SK-N-SH treated with all-trans-retinoic acid at 6 μM for 48 hours (cell line): Measurements from ENCODE around the gene PABPC1L.

Source experiments
- ATAC-seq: fragments of 200-7000 bp; cut with Tn5 transposase; 3 replicates; pipeline ENCODE4 v1.9.1; 2020; ENCODE audit warnings: mild to moderate bottlenecking, moderate library complexity
- BACH2 ChIP-seq: fragments of 250-450 bp; sonication (Bioruptor Pico); IDR thresholded peaks from 2 replicates; pipeline ENCODE4 v1.9.0; 2021; ENCODE audit warnings: mild to moderate bottlenecking, borderline replicate concordance
- CSDC2 ChIP-seq: fragments of 250-450 bp; sonication (Bioruptor Pico); IDR thresholded peaks from 2 replicates; pipeline ENCODE4 v1.5.0; 2020; ENCODE audit warnings: mild to moderate bottlenecking, moderate library complexity
- ESRRG ChIP-seq: fragments of 250-450 bp; sonication (Bioruptor Pico); IDR thresholded peaks from 2 replicates; pipeline ENCODE4 v1.6.1; 2021; ENCODE audit warnings: mild to moderate bottlenecking
- GLIS3 ChIP-seq: fragments of 250-450 bp; sonication (Bioruptor Pico); IDR thresholded peaks from 2 replicates; pipeline ENCODE4 v1.5.0; 2020; ENCODE audit warnings: mild to moderate bottlenecking, moderate library complexity
- ISL1 ChIP-seq: fragments of 250-450 bp; sonication (Bioruptor Pico); IDR thresholded peaks from 2 replicates; pipeline ENCODE4 v2.1.2; 2022; ENCODE audit warnings: mild to moderate bottlenecking, moderate library complexity
- OSR1 ChIP-seq: fragments of 250-450 bp; sonication (Bioruptor Pico); IDR thresholded peaks from 2 replicates; pipeline ENCODE4 v1.8.0; 2022; ENCODE audit warnings: moderate library complexity, mild to moderate bottlenecking, inconsistent platforms
- PPARA ChIP-seq: fragments of 250-450 bp; sonication (Bioruptor Pico); IDR thresholded peaks from 2 replicates; pipeline ENCODE4 v1.5.0; 2020; ENCODE audit warnings: mild to moderate bottlenecking, borderline replicate concordance
- RARB ChIP-seq: fragments of 250-450 bp; sonication (Bioruptor Pico); IDR thresholded peaks from 2 replicates; pipeline ENCODE4 v1.8.0; 2021; ENCODE audit warnings: mild to moderate bottlenecking, moderate library complexity
- SNAI2 ChIP-seq: fragments of 250-450 bp; sonication (Bioruptor Pico); IDR thresholded peaks from 2 replicates; pipeline ENCODE4 v1.5.0; 2020; ENCODE audit warnings: mild to moderate bottlenecking, moderate library complexity
- TCF4 ChIP-seq: fragments of 250-450 bp; sonication (Bioruptor Pico); IDR thresholded peaks from 2 replicates; pipeline ENCODE4 v1.8.0; 2021; ENCODE audit warnings: mild to moderate bottlenecking, moderate library complexity, borderline replicate concordance
- TOX ChIP-seq: fragments of 250-450 bp; sonication (Bioruptor Pico); IDR thresholded peaks from 2 replicates; pipeline ENCODE4 v1.8.0; 2021; ENCODE audit warnings: mild to moderate bottlenecking, moderate library complexity, borderline replicate concordance
- TSHZ2 ChIP-seq: fragments of 250-450 bp; sonication (Bioruptor Pico); IDR thresholded peaks from 2 replicates; pipeline ENCODE4 v1.5.0; 2020; ENCODE audit warnings: mild to moderate bottlenecking, moderate library complexity
- ZC3H10 ChIP-seq: fragments of 250-450 bp; sonication (Bioruptor Pico); IDR thresholded peaks from 2 replicates; pipeline ENCODE4 v1.5.1; 2021; ENCODE audit warnings: mild to moderate bottlenecking, moderate library complexity
- ZFP3 ChIP-seq: fragments of 250-450 bp; sonication (Bioruptor Pico); IDR thresholded peaks from 2 replicates; pipeline ENCODE4 v1.5.0; 2020; ENCODE audit warnings: mild to moderate bottlenecking, moderate library complexity
- ZFP30 ChIP-seq: fragments of 450-650 bp; formaldehyde crosslinking; IDR thresholded peaks from 2 replicates; pipeline ENCODE4 v1.5.0; 2022; ENCODE audit warnings: mild to moderate bottlenecking, moderate library complexity
- ZNF565 ChIP-seq: fragments of 450-650 bp; formaldehyde crosslinking; conservative IDR thresholded peaks from 2 replicates; pipeline ENCODE4 v1.5.0; 2020; ENCODE audit warnings: low read depth, mild to moderate bottlenecking, moderate library complexity
- ZNF70 ChIP-seq: fragments of 450-650 bp; formaldehyde crosslinking; IDR thresholded peaks from 2 replicates; pipeline ENCODE4 v1.5.0; 2020; ENCODE audit warnings: mild to moderate bottlenecking, moderate library complexity
- ZNF8 ChIP-seq: fragments of 450-650 bp; formaldehyde crosslinking; IDR thresholded peaks from 2 replicates; pipeline ENCODE4 v1.5.0; 2020; ENCODE audit warnings: mild to moderate bottlenecking, moderate library complexity
- TF ChIP-seq, protein P1 (sequence below): fragments of 250-450 bp; sonication (Bioruptor Pico); IDR thresholded peaks from 2 replicates; pipeline ENCODE4 v1.5.1; 2020; ENCODE audit warnings: low read depth, mild to moderate bottlenecking, moderate library complexity
- TF ChIP-seq, protein P2 (sequence below): fragments of 250-450 bp; sonication (Bioruptor Pico); IDR thresholded peaks from 2 replicates; pipeline ENCODE4 v1.8.0; 2021; ENCODE audit warnings: low read depth, mild to moderate bottlenecking, moderate library complexity, borderline replicate concordance
- TF ChIP-seq, protein P3 (sequence below): fragments of 250-450 bp; sonication (Bioruptor Pico); IDR thresholded peaks from 2 replicates; pipeline ENCODE4 v1.8.0; 2020; ENCODE audit warnings: mild to moderate bottlenecking, moderate library complexity, borderline replicate concordance

Gene PABPC1L

GRCh38 chr20:44914924-44915323 lies 5.1 kb downstream of the PABPC1L start:
- TF ChIP-seq OSR1 (CRISPR knock-in tag) (no peak), ZFP3 (CRISPR knock-in tag) (no peak), BACH2 (no peak), CSDC2 (CRISPR knock-in tag) (no peak), ZNF70 (CRISPR knock-in tag) (no peak), ISL1 (CRISPR knock-in tag) (no peak), ZC3H10 (no peak), PPARA (CRISPR knock-in tag) (no peak), ZNF8 (no peak)
- TF ChIP-seq, protein P1, sequence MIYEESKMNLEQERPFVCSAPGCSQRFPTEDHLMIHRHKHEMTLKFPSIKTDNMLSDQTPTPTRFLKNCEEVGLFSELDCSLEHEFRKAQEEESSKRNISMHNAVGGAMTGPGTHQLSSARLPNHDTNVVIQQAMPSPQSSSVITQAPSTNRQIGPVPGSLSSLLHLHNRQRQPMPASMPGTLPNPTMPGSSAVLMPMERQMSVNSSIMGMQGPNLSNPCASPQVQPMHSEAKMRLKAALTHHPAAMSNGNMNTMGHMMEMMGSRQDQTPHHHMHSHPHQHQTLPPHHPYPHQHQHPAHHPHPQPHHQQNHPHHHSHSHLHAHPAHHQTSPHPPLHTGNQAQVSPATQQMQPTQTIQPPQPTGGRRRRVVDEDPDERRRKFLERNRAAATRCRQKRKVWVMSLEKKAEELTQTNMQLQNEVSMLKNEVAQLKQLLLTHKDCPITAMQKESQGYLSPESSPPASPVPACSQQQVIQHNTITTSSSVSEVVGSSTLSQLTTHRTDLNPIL (CRISPR knock-in tag), result no peak
- TF ChIP-seq, protein P2, sequence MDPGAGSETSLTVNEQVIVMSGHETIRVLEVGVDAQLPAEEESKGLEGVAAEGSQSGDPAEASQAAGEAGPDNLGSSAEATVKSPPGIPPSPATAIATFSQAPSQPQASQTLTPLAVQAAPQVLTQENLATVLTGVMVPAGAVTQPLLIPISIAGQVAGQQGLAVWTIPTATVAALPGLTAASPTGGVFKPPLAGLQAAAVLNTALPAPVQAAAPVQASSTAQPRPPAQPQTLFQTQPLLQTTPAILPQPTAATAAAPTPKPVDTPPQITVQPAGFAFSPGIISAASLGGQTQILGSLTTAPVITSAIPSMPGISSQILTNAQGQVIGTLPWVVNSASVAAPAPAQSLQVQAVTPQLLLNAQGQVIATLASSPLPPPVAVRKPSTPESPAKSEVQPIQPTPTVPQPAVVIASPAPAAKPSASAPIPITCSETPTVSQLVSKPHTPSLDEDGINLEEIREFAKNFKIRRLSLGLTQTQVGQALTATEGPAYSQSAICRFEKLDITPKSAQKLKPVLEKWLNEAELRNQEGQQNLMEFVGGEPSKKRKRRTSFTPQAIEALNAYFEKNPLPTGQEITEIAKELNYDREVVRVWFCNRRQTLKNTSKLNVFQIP, result no peak
- no peak for ATAC-seq

DNA sequence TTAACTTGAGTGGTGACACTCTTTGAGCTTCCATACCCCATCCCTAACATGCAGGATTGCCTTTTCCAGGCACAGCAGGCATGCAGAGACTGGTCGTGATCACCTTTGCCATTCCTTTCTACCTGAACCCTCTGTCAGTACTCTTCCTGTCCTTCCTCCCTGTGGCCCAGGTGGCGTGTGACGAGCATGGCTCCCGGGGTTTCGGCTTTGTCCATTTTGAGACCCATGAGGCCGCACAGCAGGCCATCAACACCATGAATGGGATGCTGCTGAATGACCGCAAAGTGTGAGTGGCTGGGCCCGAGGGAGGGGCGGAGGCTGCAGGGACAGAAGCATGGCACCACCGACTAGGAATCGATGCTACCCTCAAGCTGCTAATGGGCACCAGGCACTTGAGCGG lies 6.7 kb downstream of the PABPC1L start:
- TF ChIP-seq TSHZ2 (CRISPR knock-in tag) (no peak), ZNF565 (CRISPR knock-in tag) (no peak), SNAI2 (CRISPR knock-in tag) (no peak), RARB (no peak), ISL1 (CRISPR knock-in tag) (no peak), PPARA (CRISPR knock-in tag) (no peak), TCF4 (CRISPR knock-in tag) (no peak), ZNF8 (no peak), GLIS3 (no peak), CSDC2 (CRISPR knock-in tag) (no peak), ZFP30 (no peak), OSR1 (CRISPR knock-in tag) (no peak), BACH2 (no peak), ZFP3 (CRISPR knock-in tag) (no peak), ESRRG (no peak), TOX (CRISPR knock-in tag) (no peak)
- TF ChIP-seq, protein P2, result no peak
- TF ChIP-seq, protein P1 (CRISPR knock-in tag), result no peak
- TF ChIP-seq, protein P3, sequence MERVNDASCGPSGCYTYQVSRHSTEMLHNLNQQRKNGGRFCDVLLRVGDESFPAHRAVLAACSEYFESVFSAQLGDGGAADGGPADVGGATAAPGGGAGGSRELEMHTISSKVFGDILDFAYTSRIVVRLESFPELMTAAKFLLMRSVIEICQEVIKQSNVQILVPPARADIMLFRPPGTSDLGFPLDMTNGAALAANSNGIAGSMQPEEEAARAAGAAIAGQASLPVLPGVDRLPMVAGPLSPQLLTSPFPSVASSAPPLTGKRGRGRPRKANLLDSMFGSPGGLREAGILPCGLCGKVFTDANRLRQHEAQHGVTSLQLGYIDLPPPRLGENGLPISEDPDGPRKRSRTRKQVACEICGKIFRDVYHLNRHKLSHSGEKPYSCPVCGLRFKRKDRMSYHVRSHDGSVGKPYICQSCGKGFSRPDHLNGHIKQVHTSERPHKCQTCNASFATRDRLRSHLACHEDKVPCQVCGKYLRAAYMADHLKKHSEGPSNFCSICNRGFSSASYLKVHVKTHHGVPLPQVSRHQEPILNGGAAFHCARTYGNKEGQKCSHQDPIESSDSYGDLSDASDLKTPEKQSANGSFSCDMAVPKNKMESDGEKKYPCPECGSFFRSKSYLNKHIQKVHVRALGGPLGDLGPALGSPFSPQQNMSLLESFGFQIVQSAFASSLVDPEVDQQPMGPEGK (CRISPR knock-in tag), result no peak
- ATAC-seq, result no peak

- ATAC-seq, result no peak
- TF ChIP-seq TCF4 (CRISPR knock-in tag), result no peak
- no peak for TF ChIP-seq TSHZ2 (CRISPR knock-in tag)
- no peak for TF ChIP-seq ZC3H10
- TF ChIP-seq TOX (CRISPR knock-in tag), result no peak
- TF ChIP-seq SNAI2 (CRISPR knock-in tag), result no peak
- TF ChIP-seq ISL1 (CRISPR knock-in tag), result no peak
- no peak for TF ChIP-seq ZFP3 (CRISPR knock-in tag)
- no peak for TF ChIP-seq PPARA (CRISPR knock-in tag)
- TF ChIP-seq, protein P2, result no peak
- TF ChIP-seq ESRRG, result no peak
Observed at GRCh38 chr20:44917399-44917798, 7.5 kb downstream of the PABPC1L start.
